HCT116 (cell line): ENCODE measurements around the gene FSTL4.

Source experiments
- EZH2 ChIP-seq: fragments of 200-600 bp; sonication (generic); IDR thresholded peaks from 2 replicates; pipeline ENCODE4 v1.6.1; 2017; ENCODE audit warnings: antibody characterized with exemption, mixed run types
- EZH2phosphoT487 ChIP-seq: fragments of 200-600 bp; IDR thresholded peaks from 2 replicates; pipeline ENCODE4 v1.6.1; 2018; ENCODE audit warnings: antibody characterized with exemption, borderline replicate concordance
- POLR2A ChIP-seq: IDR thresholded peaks from 2 replicates; pipeline ENCODE4 v1.7.0; 2011; ENCODE audit warnings: borderline replicate concordance; ENCODE audit not compliant: insufficient read depth, insufficient read length; ENCODE audit errors: extremely low read depth
- POLR2AphosphoS5 ChIP-seq: IDR thresholded peaks from 2 replicates; pipeline ENCODE4 v1.6.1; 2011; ENCODE audit warnings: mild to moderate bottlenecking, low read depth, low read length, moderate library complexity
- SIN3A ChIP-seq: IDR thresholded peaks from 2 replicates; pipeline ENCODE4 v1.6.1; 2012; ENCODE audit warnings: low read depth
- ZFX ChIP-seq: fragments of 450-650 bp; IDR thresholded peaks from 2 replicates; pipeline ENCODE4 v1.6.1; 2017
- ZNF274 ChIP-seq: fragments of 200-500 bp; sonication (Bioruptor generic); IDR thresholded peaks from 2 replicates; pipeline ENCODE4 v1.6.1; 2014; ENCODE audit warnings: mild to moderate bottlenecking, low read depth, low read length, inconsistent platforms
- TF ChIP-seq, protein P1 (sequence below), 3 experiments: fragments of 200-600 bp in 1 of 3; sonication (generic) in 1 of 3; IDR thresholded peaks in 2 of 3; conservative IDR thresholded peaks in 1 of 3; 2 replicates each; pipeline ENCODE4 v1.5.1; 2012 to 2017; ENCODE audit warnings: low read depth in 2 of 3, low read length in 2 of 3, antibody characterized with exemption in 1 of 3, borderline replicate concordance in 1 of 3, control low read depth in 1 of 3, mild to moderate bottlenecking in 1 of 3, mixed read lengths in 1 of 3, mixed run types in 1 of 3, moderate library complexity in 1 of 3; ENCODE audit not compliant: insufficient read depth in 1 of 3

DNA sequence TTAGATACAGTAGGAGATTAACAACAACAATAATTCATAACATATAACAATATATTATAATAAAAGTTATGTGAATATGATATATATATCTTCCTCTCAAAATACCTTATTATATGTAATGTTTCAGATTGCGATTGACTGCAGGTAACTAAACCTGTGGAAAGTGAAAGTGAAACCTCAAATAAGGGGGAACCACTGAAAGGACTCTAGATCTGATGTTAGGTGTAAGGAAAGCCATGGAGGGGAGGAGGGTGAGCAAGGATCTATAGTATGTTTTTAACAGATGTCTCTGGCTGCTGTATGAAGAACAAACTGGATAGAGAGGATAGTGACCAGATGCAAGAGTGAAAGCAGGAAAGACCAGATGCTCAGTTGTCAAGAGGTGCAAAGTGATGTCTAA lies 5.8 kb upstream of the FSTL4 start:
- TF ChIP-seq EZH2phosphoT487: no peak
- TF ChIP-seq ZNF274: no peak
- no peak for TF ChIP-seq POLR2A
- no peak for TF ChIP-seq POLR2AphosphoS5
- TF ChIP-seq SIN3A: no peak
- no peak for TF ChIP-seq EZH2
- TF ChIP-seq, protein P1, sequence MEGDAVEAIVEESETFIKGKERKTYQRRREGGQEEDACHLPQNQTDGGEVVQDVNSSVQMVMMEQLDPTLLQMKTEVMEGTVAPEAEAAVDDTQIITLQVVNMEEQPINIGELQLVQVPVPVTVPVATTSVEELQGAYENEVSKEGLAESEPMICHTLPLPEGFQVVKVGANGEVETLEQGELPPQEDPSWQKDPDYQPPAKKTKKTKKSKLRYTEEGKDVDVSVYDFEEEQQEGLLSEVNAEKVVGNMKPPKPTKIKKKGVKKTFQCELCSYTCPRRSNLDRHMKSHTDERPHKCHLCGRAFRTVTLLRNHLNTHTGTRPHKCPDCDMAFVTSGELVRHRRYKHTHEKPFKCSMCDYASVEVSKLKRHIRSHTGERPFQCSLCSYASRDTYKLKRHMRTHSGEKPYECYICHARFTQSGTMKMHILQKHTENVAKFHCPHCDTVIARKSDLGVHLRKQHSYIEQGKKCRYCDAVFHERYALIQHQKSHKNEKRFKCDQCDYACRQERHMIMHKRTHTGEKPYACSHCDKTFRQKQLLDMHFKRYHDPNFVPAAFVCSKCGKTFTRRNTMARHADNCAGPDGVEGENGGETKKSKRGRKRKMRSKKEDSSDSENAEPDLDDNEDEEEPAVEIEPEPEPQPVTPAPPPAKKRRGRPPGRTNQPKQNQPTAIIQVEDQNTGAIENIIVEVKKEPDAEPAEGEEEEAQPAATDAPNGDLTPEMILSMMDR (IDR thresholded peaks at IDR 0.05 in 2 of 3, conservative IDR thresholded peaks at IDR 0.05 in 1 of 3; ENCODE audit: borderline replicate concordance in 1 of 3, insufficient read depth in 1 of 3, low read depth in 2 of 3, low read length in 2 of 3): no peak
- no peak for TF ChIP-seq ZFX
